HUES48 (cell line): ENCODE measurements around the gene HNRNPA3.

Experiments
- H3K27ac ChIP-seq: one replicate; pipeline ENCODE4 v1.7.0; 2013; ENCODE audit warnings: low read depth, low read length, inconsistent platforms
- H3K27me3 ChIP-seq: 2 replicates; pipeline ENCODE4 v1.6.1; 2013; ENCODE audit warnings: mild to moderate bottlenecking, low read length; ENCODE audit not compliant: control insufficient read depth, insufficient read depth
- H3K36me3 ChIP-seq: 2 replicates; pipeline ENCODE4 v1.6.1; 2013; ENCODE audit warnings: low read length; ENCODE audit not compliant: control insufficient read depth, insufficient read depth
- H3K4me1 ChIP-seq: 2 replicates; pipeline ENCODE4 v1.6.1; 2013; ENCODE audit warnings: mild to moderate bottlenecking, low read length; ENCODE audit not compliant: control insufficient read depth, insufficient read depth
- H3K4me3 ChIP-seq: 2 replicates; pipeline ENCODE4 v1.5.1; 2013; ENCODE audit warnings: mild to moderate bottlenecking, low read depth, low read length
- H3K9ac ChIP-seq: 2 replicates; pipeline ENCODE4 v1.6.1; 2013; ENCODE audit warnings: mild to moderate bottlenecking, low read depth, low read length, moderate library complexity
- H3K9me3 ChIP-seq: 2 replicates; pipeline ENCODE4 v1.6.1; 2013; ENCODE audit warnings: low read length; ENCODE audit not compliant: control insufficient read depth, insufficient read depth

Gene HNRNPA3

GRCh38 chr2:177257471-177257870, 44.9 kb downstream of the HNRNPA3 start:
- no peak overlapping the region for H3K9ac ChIP-seq
- H3K4me3 ChIP-seq = no peak overlapping the region
- peaks cover 55% of the 10 kb centered on the region for H3K4me1 ChIP-seq
- H3K27me3 ChIP-seq = no peaks in the 10 kb centered on the region
- no peak overlapping the region for H3K27ac ChIP-seq
- peaks cover 13% of the 10 kb centered on the region for H3K9me3 ChIP-seq
- peaks cover 5% of the 10 kb centered on the region for H3K36me3 ChIP-seq

GRCh38 chr2:177258059-177258458, 45.5 kb downstream of the HNRNPA3 start:
- H3K9ac ChIP-seq = no peak overlapping the region
- H3K27me3 ChIP-seq = no peaks in the 10 kb centered on the region
- no peak overlapping the region for H3K4me3 ChIP-seq
- no peak overlapping the region for H3K27ac ChIP-seq
- peaks cover 13% of the 10 kb centered on the region for H3K9me3 ChIP-seq
- peaks cover 5% of the 10 kb centered on the region for H3K36me3 ChIP-seq
- peaks cover 52% of the 10 kb centered on the region for H3K4me1 ChIP-seq

GRCh38 chr2:177260379-177260778, 47.8 kb downstream of the HNRNPA3 start:
- H3K4me3 ChIP-seq = no peak overlapping the region
- H3K9ac ChIP-seq = no peak overlapping the region
- H3K4me1 ChIP-seq = peaks cover 32% of the 10 kb centered on the region
- peaks cover 13% of the 10 kb centered on the region for H3K9me3 ChIP-seq
- H3K27me3 ChIP-seq = no peaks in the 10 kb centered on the region
- no peaks in the 10 kb centered on the region; the same call in 1 of the 2 replicates for H3K36me3 ChIP-seq
- no peak overlapping the region for H3K27ac ChIP-seq

- no peaks in the 10 kb centered on the region; the same call in 1 of the 2 replicates for H3K36me3 ChIP-seq
- no peaks in the 10 kb centered on the region for H3K27me3 ChIP-seq
- peak overlapping the region; percentile 85 for H3K4me3 ChIP-seq
- H3K9me3 ChIP-seq = peaks cover 13% of the 10 kb centered on the region
- no peak overlapping the region for H3K27ac ChIP-seq
- peaks cover 33% of the 10 kb centered on the region for H3K4me1 ChIP-seq
- no peak overlapping the region for H3K9ac ChIP-seq
Measured at GRCh38 chr2:177261116-177262060, 48.8 kb downstream of the HNRNPA3 start.

GRCh38 chr2:177262092-177262491, 49.5 kb downstream of the HNRNPA3 start:
- H3K4me1 ChIP-seq = peaks cover 32% of the 10 kb centered on the region
- peaks cover 13% of the 10 kb centered on the region for H3K9me3 ChIP-seq
- H3K4me3 ChIP-seq = peak overlapping the region; percentile 85
- H3K27ac ChIP-seq = no peak overlapping the region
- no peak overlapping the region for H3K9ac ChIP-seq
- H3K27me3 ChIP-seq = no peaks in the 10 kb centered on the region
- H3K36me3 ChIP-seq = no peaks in the 10 kb centered on the region; the same call in 1 of the 2 replicates

GRCh38 chr2:177262958-177263450, 50.4 kb downstream of the HNRNPA3 start:
- peaks cover 7% of the 10 kb centered on the region for H3K9me3 ChIP-seq
- H3K9ac ChIP-seq = peak overlapping the region; percentile 93
- peaks cover 30% of the 10 kb centered on the region for H3K4me1 ChIP-seq
- H3K27ac ChIP-seq = peak overlapping the region; percentile 97
- H3K4me3 ChIP-seq = peak overlapping the region; percentile 85
- no peaks in the 10 kb centered on the region; the same call in 1 of the 2 replicates for H3K36me3 ChIP-seq
- H3K27me3 ChIP-seq = no peaks in the 10 kb centered on the region

- Histone ChIP-seq H3K27me3 (no peaks in the 10 kb centered on the region), H3K4me1 (peaks cover 30% of the 10 kb centered on the region), H3K36me3 (no peaks in the 10 kb centered on the region; the same call in 1 of the 2 replicates), H3K27ac (peak overlapping the region; percentile 97), H3K9me3 (peaks cover 3% of the 10 kb centered on the region; the same call in 1 of the 2 replicates), H3K9ac (peak overlapping the region; percentile 93), H3K4me3 (peak overlapping the region; percentile 85)
Measured at GRCh38 chr2:177263451-177264208, 51.0 kb downstream of the HNRNPA3 start.

GRCh38 chr2:177264209-177264692, 51.7 kb downstream of the HNRNPA3 start:
- Histone ChIP-seq H3K9ac (peak overlapping the region; percentile 93), H3K27ac (peak overlapping the region; percentile 97), H3K27me3 (no peaks in the 10 kb centered on the region), H3K9me3 (no peaks in the 10 kb centered on the region), H3K36me3 (no peaks in the 10 kb centered on the region; the same call in 1 of the 2 replicates), H3K4me1 (peaks cover 30% of the 10 kb centered on the region), H3K4me3 (peak overlapping the region; percentile 85)

- Histone ChIP-seq H3K27me3 (no peaks in the 10 kb centered on the region), H3K4me1 (peaks cover 30% of the 10 kb centered on the region), H3K4me3 (peak within 1 kb of the TSS; percentile 85), H3K36me3 (no peaks in the 10 kb centered on the region), H3K9me3 (no peaks in the 10 kb centered on the region), H3K27ac (peak within 1 kb of the TSS; percentile 97), H3K9ac (peak within 1 kb of the TSS; percentile 93)
Measured at GRCh38 chr2:177264693-177265587, 52.3 kb downstream of the HNRNPA3 start, which contains the start of gene NFE2L2. Gene NFE2L2, minus strand, starts transcription at chr2:177264727. Its CDS starts 151 bp downstream, at chr2:177264576.
